Measurements from ENCODE around the gene DPPA2.

DNA sequence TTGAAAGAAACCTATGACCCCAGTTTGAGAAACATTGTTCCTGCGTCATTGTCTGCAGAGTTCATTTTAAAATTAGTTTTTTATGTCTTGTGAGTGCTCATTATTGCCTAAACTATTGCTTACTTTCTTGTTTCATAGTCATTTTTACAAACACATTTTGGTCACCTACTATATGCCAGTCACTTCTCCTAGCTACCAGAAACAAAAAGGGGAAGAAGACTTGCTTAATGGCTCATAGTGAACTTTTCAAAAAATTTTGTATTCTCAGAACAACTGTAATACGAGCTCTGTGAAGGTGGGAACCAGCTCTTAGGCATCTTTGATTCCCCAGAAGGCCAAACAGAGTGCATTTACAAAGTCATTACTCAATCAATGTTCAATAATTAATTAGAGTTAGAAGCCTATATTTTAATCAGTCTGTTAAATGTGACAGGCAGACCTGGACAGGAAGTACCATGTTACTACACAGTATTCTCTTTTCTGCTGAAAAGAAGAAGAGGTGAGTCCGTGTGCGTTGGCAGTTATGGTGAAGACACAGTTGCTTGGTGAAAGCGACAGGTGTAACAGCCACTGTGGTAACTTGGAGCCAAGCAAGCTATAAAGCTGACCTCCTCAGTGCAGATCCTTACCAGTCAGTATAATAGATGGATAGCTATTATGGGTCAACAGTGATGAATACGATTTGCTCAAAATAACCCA is 46.6 kb downstream of the DPPA2 start:
- no peak for TF ChIP-seq POLR2A (IDR thresholded peaks at IDR 0.05)
- TF ChIP-seq, protein P1, sequence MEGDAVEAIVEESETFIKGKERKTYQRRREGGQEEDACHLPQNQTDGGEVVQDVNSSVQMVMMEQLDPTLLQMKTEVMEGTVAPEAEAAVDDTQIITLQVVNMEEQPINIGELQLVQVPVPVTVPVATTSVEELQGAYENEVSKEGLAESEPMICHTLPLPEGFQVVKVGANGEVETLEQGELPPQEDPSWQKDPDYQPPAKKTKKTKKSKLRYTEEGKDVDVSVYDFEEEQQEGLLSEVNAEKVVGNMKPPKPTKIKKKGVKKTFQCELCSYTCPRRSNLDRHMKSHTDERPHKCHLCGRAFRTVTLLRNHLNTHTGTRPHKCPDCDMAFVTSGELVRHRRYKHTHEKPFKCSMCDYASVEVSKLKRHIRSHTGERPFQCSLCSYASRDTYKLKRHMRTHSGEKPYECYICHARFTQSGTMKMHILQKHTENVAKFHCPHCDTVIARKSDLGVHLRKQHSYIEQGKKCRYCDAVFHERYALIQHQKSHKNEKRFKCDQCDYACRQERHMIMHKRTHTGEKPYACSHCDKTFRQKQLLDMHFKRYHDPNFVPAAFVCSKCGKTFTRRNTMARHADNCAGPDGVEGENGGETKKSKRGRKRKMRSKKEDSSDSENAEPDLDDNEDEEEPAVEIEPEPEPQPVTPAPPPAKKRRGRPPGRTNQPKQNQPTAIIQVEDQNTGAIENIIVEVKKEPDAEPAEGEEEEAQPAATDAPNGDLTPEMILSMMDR (IDR thresholded peaks at IDR 0.05) = no peak

All from body of pancreas (tissue), 4 donors.